C4-2B (cell line): ENCODE data around the gene PGA5.
"Not testable (repeated sequence)": the region's sequence is repeated elsewhere in the genome, so short reads cannot be mapped to it uniquely, and the experiment has no call there.

ENCODE experiments used
- H3K27ac ChIP-seq: fragments of 450-650 bp; 2 replicates; pipeline ENCODE4 v1.5.1; 2017
- CTCF ChIP-seq: fragments of 450-650 bp; conservative IDR thresholded peaks from 2 replicates; pipeline ENCODE4 v1.5.1; 2017; ENCODE audit warnings: mild to moderate bottlenecking
- ZFX ChIP-seq: fragments of 450-650 bp; IDR thresholded peaks from 2 replicates; pipeline ENCODE4 v1.6.1; 2017

The PGA5 gene

DNA sequence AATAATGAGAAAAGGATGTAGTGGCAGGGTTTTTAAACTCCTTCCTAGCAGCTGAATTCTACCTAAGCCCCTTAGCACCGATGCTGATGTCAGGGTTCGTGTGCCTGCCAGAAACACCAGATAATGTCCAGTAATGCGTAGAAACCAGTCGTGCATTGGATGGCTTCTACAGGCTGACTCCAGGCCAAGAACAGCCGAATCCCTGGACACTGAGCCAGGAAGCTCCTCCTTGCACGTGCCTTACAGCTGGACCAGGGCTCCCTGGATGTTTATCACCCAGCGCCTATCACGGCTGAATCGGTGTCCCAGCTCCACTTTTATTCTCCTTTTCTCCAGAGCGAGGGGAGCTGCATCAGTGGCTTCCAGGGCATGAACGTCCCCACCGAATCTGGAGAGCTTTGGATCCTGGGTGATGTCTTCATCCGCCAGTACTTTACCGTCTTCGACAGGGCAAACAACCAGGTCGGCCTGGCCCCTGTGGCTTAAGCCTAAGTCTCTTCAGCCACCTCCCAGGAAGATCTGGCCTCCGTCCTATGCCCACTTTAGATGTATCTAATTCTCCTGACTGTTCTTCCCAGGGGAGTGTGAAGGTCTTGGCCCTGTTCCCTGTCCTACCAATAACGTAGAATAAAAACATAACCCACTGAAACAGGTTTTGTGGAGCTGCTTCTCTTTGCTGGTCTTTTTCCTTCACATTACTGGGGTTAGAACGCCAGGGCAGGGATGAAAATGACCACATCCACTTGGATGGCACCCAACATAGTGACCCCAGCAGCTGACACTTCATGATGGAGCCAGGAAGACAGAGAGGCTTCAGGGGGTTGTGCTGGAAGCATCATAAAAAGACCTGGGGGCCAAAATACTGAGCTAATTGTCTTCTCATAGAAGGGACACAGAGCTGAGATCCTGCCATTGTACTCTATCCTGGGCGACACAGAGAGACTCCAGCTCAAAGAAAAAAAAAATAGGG is 10.1 kb downstream of the PGA5 start:
- not testable (repeated sequence) for H3K27ac ChIP-seq

DNA sequence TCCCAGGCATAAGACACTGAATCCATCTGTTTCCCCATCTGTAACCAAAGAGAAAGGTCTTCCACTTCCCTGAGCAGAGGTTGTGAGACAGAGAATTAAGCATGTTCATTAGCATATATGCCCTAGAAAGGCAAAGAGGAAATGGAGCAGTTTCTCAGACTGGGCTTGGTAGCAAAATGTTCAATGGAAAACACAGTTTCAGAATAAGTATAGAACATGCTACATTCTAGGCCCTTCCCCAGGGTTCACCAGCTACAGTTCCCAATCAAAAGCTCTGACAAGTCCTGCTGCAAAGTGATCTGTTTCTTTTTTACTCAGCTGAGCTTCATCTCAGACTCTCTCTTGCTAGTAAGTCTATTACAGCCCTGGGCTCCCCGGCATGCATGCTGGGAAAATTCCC is 11.4 kb downstream of the PGA5 start:
- not testable (repeated sequence) for H3K27ac ChIP-seq

- no peak for TF ChIP-seq ZFX
- TF ChIP-seq CTCF, result peak; percentile 95
- no peak overlapping the region for H3K27ac ChIP-seq
Observed at GRCh38 chr11:61254403-61255025, 13.5 kb downstream of the PGA5 start.

- TF ChIP-seq ZFX, result no peak
- no peak for TF ChIP-seq CTCF
- no peak overlapping the region for H3K27ac ChIP-seq
Observed at GRCh38 chr11:61256710-61257482, 15.9 kb downstream of the PGA5 start.

- TF ChIP-seq ZFX (no peak), CTCF (no peak)
- no peak overlapping the region for H3K27ac ChIP-seq
Observed at GRCh38 chr11:61258546-61258945, 17.6 kb downstream of the PGA5 start.

DNA sequence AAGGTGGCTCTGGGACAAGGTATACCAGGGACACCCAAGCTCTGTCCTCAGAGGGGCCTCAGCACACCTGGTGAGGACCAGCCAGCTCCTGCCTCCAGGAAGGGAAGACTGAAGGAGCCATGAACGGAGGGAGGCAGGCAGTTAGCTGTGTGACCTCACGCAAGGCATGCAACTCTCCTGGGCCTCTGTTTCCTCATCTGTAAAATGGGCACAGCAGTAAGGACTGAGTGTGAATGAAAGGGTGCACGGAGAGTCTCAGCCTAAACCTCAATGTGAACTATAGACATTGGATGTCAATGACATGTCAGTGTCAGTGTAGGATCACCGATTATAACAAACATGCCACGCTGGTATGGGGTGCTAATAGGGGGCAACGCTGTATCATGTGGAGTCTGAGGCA is 18.4 kb downstream of the PGA5 start:
- TF ChIP-seq CTCF (no peak), ZFX (no peak)
- no peak overlapping the region for H3K27ac ChIP-seq

DNA sequence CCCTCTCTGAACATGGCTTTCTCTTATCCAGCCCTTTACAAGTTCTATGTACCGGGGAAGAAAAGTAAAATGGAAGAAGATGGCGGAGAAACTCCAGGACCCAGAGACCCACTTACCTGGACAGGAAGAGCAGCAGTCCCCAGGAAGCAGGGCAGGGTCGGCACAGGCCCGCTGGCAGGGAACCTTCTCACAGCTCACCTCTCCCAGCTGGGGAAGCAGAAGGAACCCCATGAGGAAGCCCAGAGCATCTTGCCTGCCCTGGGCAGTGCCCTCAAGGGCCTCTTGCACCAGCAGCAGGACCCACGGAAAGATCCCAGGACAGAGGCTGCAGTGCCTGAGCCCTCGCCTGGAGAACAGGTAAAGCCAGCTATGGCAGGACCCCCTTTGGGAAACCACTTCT is 23.4 kb downstream of the PGA5 start:
- TF ChIP-seq ZFX, result no peak
- no peak for TF ChIP-seq CTCF
- no peak overlapping the region for H3K27ac ChIP-seq

DNA sequence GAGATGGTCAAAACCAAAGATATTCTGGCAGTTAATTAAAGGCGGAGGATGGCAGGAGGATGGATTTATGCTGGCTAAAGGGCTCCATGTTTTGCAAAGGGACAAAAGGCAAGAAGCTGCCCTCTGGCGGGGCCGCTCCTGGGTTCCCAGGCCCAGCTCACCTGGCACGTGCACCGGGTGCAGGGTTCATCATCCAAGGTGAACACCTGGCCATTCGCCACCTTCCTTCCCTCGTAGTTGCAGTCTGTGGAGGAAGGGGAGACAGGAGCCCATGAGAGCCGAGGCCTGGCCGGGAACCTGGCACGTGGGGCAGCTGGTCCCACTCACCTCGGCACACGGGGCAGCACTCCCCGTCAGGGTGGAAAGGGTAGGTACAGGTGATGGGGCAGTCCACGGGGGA is 23.8 kb downstream of the PGA5 start:
- no peak overlapping the region for H3K27ac ChIP-seq

More for the DNA sequence above, 23.8 kb downstream of the PGA5 start:
- no peak for TF ChIP-seq ZFX
